Keratinocyte (primary cell): ENCODE results near the gene BTBD16. TPM values are rescaled to one million over a fixed set of nuclear protein-coding genes. Genes with fewer than 3 reads are reported as not detected.
A peak's percentile ranks its signal among the peaks of the same experiment; 100 is the strongest.

Source experiments
- DNase-seq: peaks from one replicate; pipeline ENCODE4 v3.0.0-alpha.2; 2011; ENCODE audit warnings: low read depth, missing footprints, low spot score
- FAIRE-seq: peaks from 2 replicates; lab custom pipeline; 2011; peaks lifted over from hg19 to GRCh38; lab: Jason Lieb, UNC
- H2AFZ ChIP-seq: 2 replicates; pipeline ENCODE4 v1.6.0; 2012; ENCODE audit warnings: low read length, control low read depth, inconsistent platforms; ENCODE audit not compliant: control insufficient read depth
- H3K27ac ChIP-seq: 2 replicates; pipeline ENCODE4 v1.5.1; 2011; ENCODE audit warnings: low read length; ENCODE audit not compliant: control insufficient read depth, insufficient read depth
- H3K27me3 ChIP-seq: 3 replicates; pipeline ENCODE4 v1.6.0; 2011; ENCODE audit warnings: low read length; ENCODE audit not compliant: control insufficient read depth, insufficient read depth; ENCODE audit errors: extremely low read depth
- H3K36me3 ChIP-seq, 2 experiments: 2 replicates in 1 of 2; 3 replicates in 1 of 2; pipeline ENCODE4 v1.5.1; 2011; ENCODE audit warnings: low read length in 2 of 2, mild to moderate bottlenecking in 1 of 2; ENCODE audit not compliant: control insufficient read depth in 2 of 2, insufficient read depth in 2 of 2; ENCODE audit errors: extremely low read depth in 1 of 2
- H3K4me1 ChIP-seq: 3 replicates; pipeline ENCODE4 v1.5.1; 2011; ENCODE audit warnings: low read length; ENCODE audit not compliant: control insufficient read depth, insufficient read depth; ENCODE audit errors: extremely low read depth
- H3K4me2 ChIP-seq: 3 replicates; pipeline ENCODE4 v1.6.0; 2011; ENCODE audit warnings: low read depth, low read length; ENCODE audit not compliant: control insufficient read depth, insufficient read depth; ENCODE audit errors: extremely low read depth
- H3K4me3 ChIP-seq, 3 experiments: fragments of 200-600 bp in 1 of 3; sonication (generic) in 1 of 3; 2 replicates in 2 of 3; 3 replicates in 1 of 3; pipeline ENCODE4 v1.5.1; 2011 to 2016; ENCODE audit warnings: low read length in 3 of 3, mild to moderate bottlenecking in 3 of 3, control low read depth in 2 of 3, inconsistent platforms in 1 of 3, low read depth in 1 of 3, mixed read lengths in 1 of 3, mixed run types in 1 of 3, moderate library complexity in 1 of 3; ENCODE audit not compliant: control insufficient read depth in 2 of 3, insufficient read depth in 2 of 3; ENCODE audit errors: extremely low read depth in 1 of 3
- H3K79me2 ChIP-seq: 2 replicates; pipeline ENCODE4 v1.6.0; 2012; ENCODE audit warnings: low read length; ENCODE audit not compliant: control insufficient read depth, insufficient read depth
- H3K9ac ChIP-seq: 3 replicates; pipeline ENCODE4 v1.6.0; 2011; ENCODE audit warnings: low read length; ENCODE audit not compliant: control insufficient read depth, insufficient read depth; ENCODE audit errors: extremely low read depth
- H3K9me1 ChIP-seq: 3 replicates; pipeline ENCODE4 v1.6.0; 2011; ENCODE audit warnings: low read length; ENCODE audit not compliant: control insufficient read depth, insufficient read depth; ENCODE audit errors: extremely low read depth
- H3K9me3 ChIP-seq: 2 replicates; pipeline ENCODE4 v1.5.1; 2012; ENCODE audit warnings: low read depth, low read length; ENCODE audit not compliant: control insufficient read depth
- H4K20me1 ChIP-seq: 3 replicates; pipeline ENCODE4 v1.6.0; 2011; ENCODE audit warnings: low read length; ENCODE audit not compliant: control insufficient read depth, insufficient read depth; ENCODE audit errors: extremely low read depth
- EZH2 ChIP-seq: IDR thresholded peaks from one replicate; pipeline ENCODE4 v1.6.1; 2012; ENCODE audit warnings: inconsistent platforms, mild to moderate bottlenecking, low read length, moderate library complexity
- dilution Hi-C: fragments of 300-500 bp; cut with MboI; formaldehyde crosslinking; loops from one replicate; pipeline ENCODE4 v1.7.0; 2020; ENCODE audit warnings: low sequenced_read_pairs; ENCODE audit not compliant: extremely low pct_ligation_motif_present
- polyA plus RNA-seq, 5 experiments: library from polyadenylated mRNA; depleted of rRNA in 3 of 5; stranded (reverse) in 3 of 5; stranded (forward) in 1 of 5; unstranded in 1 of 5; fragments of >200 nt; gene quantifications; 1 replicate in 1 of 5; 2 replicates in 3 of 5; 3 replicates in 1 of 5; pipeline versions ENCODE4 v1.2.1 to v1.2.3, GENCODE V29; 2011 to 2012; ENCODE audit warnings: missing spikeins in 2 of 5, low read depth in 1 of 5, low replicate concordance in 1 of 5
- TF ChIP-seq, protein P1 (sequence below), 3 experiments: IDR thresholded peaks in 1 of 3; conservative IDR thresholded peaks in 1 of 3; optimal IDR thresholded peaks in 1 of 3; 2 replicates in 2 of 3; 3 replicates in 1 of 3; pipeline versions ENCODE3 to v1.5.1; 2011; ENCODE audit warnings: low read length in 3 of 3, mild to moderate bottlenecking in 3 of 3, moderate library complexity in 2 of 3, control low read depth in 1 of 3, inconsistent platforms in 1 of 3; ENCODE audit not compliant: insufficient read depth in 2 of 3; ENCODE audit errors: extremely low read depth in 1 of 3

The BTBD16 gene
- polyA plus RNA-seq, 1 donor (not counting 4 experiments of a cell fraction or from before 2014, with no cell fraction given): 4.9 TPM

DNA sequence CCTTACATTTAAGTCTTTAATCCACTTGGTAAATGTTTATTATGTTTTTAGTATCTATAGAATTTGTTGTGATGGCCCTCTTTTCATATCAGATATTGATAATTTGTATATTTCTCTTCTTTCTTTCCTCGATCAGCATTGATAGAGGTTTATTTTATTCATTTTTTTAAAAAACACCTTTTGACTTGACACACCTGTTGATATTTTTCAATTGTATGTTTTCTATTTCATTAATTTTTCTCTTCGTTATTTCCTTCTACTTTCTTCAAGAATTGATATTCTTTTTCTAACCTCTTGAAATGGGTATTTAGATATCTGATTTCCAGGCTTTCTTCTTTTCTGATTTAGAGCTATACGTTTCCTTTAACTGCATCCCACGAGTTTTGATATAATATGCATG is 50.9 kb downstream of the BTBD16 start:
- H3K36me3 ChIP-seq: no peaks in the 10 kb centered on the region
- no peak overlapping the region for H3K4me3 ChIP-seq
- no peak for DNase-seq
- H3K9me3 ChIP-seq: no peaks in the 10 kb centered on the region
- no peak overlapping the region for H3K9ac ChIP-seq
- FAIRE-seq: no peak
- H3K4me2 ChIP-seq: no peak overlapping the region
- H3K79me2 ChIP-seq: no peaks in the 10 kb centered on the region
- H4K20me1 ChIP-seq: no peaks in the 10 kb centered on the region
- dilution Hi-C loops: no loop called here
- no peak for TF ChIP-seq EZH2
- TF ChIP-seq, protein P1, sequence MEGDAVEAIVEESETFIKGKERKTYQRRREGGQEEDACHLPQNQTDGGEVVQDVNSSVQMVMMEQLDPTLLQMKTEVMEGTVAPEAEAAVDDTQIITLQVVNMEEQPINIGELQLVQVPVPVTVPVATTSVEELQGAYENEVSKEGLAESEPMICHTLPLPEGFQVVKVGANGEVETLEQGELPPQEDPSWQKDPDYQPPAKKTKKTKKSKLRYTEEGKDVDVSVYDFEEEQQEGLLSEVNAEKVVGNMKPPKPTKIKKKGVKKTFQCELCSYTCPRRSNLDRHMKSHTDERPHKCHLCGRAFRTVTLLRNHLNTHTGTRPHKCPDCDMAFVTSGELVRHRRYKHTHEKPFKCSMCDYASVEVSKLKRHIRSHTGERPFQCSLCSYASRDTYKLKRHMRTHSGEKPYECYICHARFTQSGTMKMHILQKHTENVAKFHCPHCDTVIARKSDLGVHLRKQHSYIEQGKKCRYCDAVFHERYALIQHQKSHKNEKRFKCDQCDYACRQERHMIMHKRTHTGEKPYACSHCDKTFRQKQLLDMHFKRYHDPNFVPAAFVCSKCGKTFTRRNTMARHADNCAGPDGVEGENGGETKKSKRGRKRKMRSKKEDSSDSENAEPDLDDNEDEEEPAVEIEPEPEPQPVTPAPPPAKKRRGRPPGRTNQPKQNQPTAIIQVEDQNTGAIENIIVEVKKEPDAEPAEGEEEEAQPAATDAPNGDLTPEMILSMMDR (optimal IDR thresholded peaks at IDR 0.05 in 1 of 3, IDR thresholded peaks at IDR 0.05 in 1 of 3, conservative IDR thresholded peaks at IDR 0.05 in 1 of 3; ENCODE audit: extremely low read depth in 1 of 3, insufficient read depth in 2 of 3, low read length in 3 of 3): no peak
- no peaks in the 10 kb centered on the region for H3K9me1 ChIP-seq
- H3K4me1 ChIP-seq: peaks cover 23% of the 10 kb centered on the region
- H3K27me3 ChIP-seq: no peaks in the 10 kb centered on the region
- no peak overlapping the region for H3K27ac ChIP-seq
- H2AFZ ChIP-seq: no peak overlapping the region

DNA sequence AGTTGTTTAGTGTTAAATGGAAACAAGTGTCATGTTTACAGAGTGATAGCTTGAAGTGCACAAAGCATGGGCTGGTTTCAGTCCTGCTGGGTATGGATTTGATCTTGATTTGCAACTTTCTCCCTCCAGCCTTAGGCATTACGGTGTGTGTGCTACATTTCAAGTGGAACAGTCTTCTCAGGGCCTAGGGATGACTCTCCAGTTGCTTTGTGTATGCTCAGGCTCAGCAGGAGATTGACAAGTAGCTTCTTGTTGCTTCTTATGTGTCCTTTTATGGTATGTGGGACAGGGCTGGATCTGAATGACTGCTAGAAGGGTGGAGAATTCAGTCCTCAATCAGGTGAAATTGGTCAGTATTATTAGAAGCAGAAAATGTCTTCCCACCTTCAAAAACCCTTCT is 52.1 kb downstream of the BTBD16 start:
- H3K9me3 ChIP-seq: no peaks in the 10 kb centered on the region
- H4K20me1 ChIP-seq: no peaks in the 10 kb centered on the region
- H3K9ac ChIP-seq: no peak overlapping the region
- H3K4me3 ChIP-seq: no peak overlapping the region
- peak; percentile 99 for FAIRE-seq
- peaks cover 23% of the 10 kb centered on the region for H3K4me1 ChIP-seq
- H3K9me1 ChIP-seq: no peaks in the 10 kb centered on the region
- no peaks in the 10 kb centered on the region for H3K79me2 ChIP-seq
- H3K4me2 ChIP-seq: peak overlapping the region; percentile 47
- DNase-seq: no peak
- H2AFZ ChIP-seq: peak overlapping the region; percentile 32
- dilution Hi-C loops: no loop called here
- no peaks in the 10 kb centered on the region for H3K36me3 ChIP-seq
- TF ChIP-seq, protein P1 (optimal IDR thresholded peaks at IDR 0.05 in 1 of 3, IDR thresholded peaks at IDR 0.05 in 1 of 3, conservative IDR thresholded peaks at IDR 0.05 in 1 of 3; ENCODE audit: extremely low read depth in 1 of 3, insufficient read depth in 2 of 3, low read length in 3 of 3): no peak
- TF ChIP-seq EZH2: no peak
- H3K27ac ChIP-seq: peak overlapping the region; percentile 3
- H3K27me3 ChIP-seq: no peaks in the 10 kb centered on the region
